Measurements from ENCODE around the gene DCDC2. TPM values are rescaled to one million over a fixed set of nuclear protein-coding genes. Genes with fewer than 3 reads are reported as not detected.
"Not testable (repeated sequence)": the region's sequence is repeated elsewhere in the genome, so short reads cannot be mapped to it uniquely, and the experiment has no call there.

Gene DCDC2
- total RNA-seq, 4 donors from 2014 or later, result not detected

GRCh38 chr6:24327756-24328155 is 30.1 kb downstream of the DCDC2 start:
- H3K9me3 ChIP-seq, result no peaks in the 10 kb centered on the region
- H3K4me1 ChIP-seq, result no peaks in the 10 kb centered on the region
- TF ChIP-seq CTCF (IDR thresholded peaks at IDR 0.05), result no peak
- no peak for TF ChIP-seq EP300 (IDR thresholded peaks at IDR 0.05)
- TF ChIP-seq POLR2A (IDR thresholded peaks at IDR 0.05), result no peak
- H3K36me3 ChIP-seq, result no peaks in the 10 kb centered on the region
- no peak overlapping the region for H3K27ac ChIP-seq
- no peak overlapping the region for H3K4me3 ChIP-seq
- WGBS, 2 donors, result 96 to 97% methylated on average over 4 of the region's 4 CpGs
- DNase-seq (ENCODE audit: low spot score in 2 of 2), result no peak
- H3K27me3 ChIP-seq, result no peaks in the 10 kb centered on the region

GRCh38 chr6:24325978-24326377 is 31.9 kb downstream of the DCDC2 start:
- no peak overlapping the region for H3K27ac ChIP-seq
- DNase-seq (ENCODE audit: low spot score in 2 of 2), result no peak
- H3K9me3 ChIP-seq, result no peaks in the 10 kb centered on the region
- no peak for TF ChIP-seq POLR2A (IDR thresholded peaks at IDR 0.05)
- TF ChIP-seq CTCF (IDR thresholded peaks at IDR 0.05), result no peak
- TF ChIP-seq EP300 (IDR thresholded peaks at IDR 0.05), result no peak
- no peak overlapping the region for H3K4me3 ChIP-seq
- no peaks in the 10 kb centered on the region for H3K36me3 ChIP-seq
- H3K27me3 ChIP-seq, result no peaks in the 10 kb centered on the region
- H3K4me1 ChIP-seq, result no peaks in the 10 kb centered on the region
- WGBS, 2 donors, result 83 to 94% methylated on average over 1 of the region's 1 CpG

GRCh38 chr6:24324617-24325016 is 33.2 kb downstream of the DCDC2 start:
- WGBS, 2 donors, result 90 to 94% methylated on average over 1 of the region's 1 CpG
- H3K4me3 ChIP-seq, result no peak overlapping the region
- no peak for DNase-seq (ENCODE audit: low spot score in 2 of 2)
- no peaks in the 10 kb centered on the region for H3K36me3 ChIP-seq
- H3K27me3 ChIP-seq, result no peaks in the 10 kb centered on the region
- no peaks in the 10 kb centered on the region for H3K4me1 ChIP-seq
- TF ChIP-seq POLR2A (IDR thresholded peaks at IDR 0.05) (no peak), EP300 (IDR thresholded peaks at IDR 0.05) (no peak), CTCF (IDR thresholded peaks at IDR 0.05) (no peak)
- no peak overlapping the region for H3K27ac ChIP-seq
- H3K9me3 ChIP-seq, result no peaks in the 10 kb centered on the region

GRCh38 chr6:24323632-24324337 is 34.1 kb downstream of the DCDC2 start:
- H3K9me3 ChIP-seq, result no peaks in the 10 kb centered on the region
- no peak for DNase-seq (ENCODE audit: low spot score in 2 of 2)
- no peaks in the 10 kb centered on the region for H3K4me1 ChIP-seq
- no peak overlapping the region for H3K4me3 ChIP-seq
- TF ChIP-seq EP300 (IDR thresholded peaks at IDR 0.05), result no peak
- no peak for TF ChIP-seq POLR2A (IDR thresholded peaks at IDR 0.05)
- no peak for TF ChIP-seq CTCF (IDR thresholded peaks at IDR 0.05)
- no peaks in the 10 kb centered on the region for H3K36me3 ChIP-seq
- no peaks in the 10 kb centered on the region for H3K27me3 ChIP-seq
- no peak overlapping the region for H3K27ac ChIP-seq
- 47 to 77% methylated on average over 1 of the region's 1 CpG for WGBS, 2 donors

DNA sequence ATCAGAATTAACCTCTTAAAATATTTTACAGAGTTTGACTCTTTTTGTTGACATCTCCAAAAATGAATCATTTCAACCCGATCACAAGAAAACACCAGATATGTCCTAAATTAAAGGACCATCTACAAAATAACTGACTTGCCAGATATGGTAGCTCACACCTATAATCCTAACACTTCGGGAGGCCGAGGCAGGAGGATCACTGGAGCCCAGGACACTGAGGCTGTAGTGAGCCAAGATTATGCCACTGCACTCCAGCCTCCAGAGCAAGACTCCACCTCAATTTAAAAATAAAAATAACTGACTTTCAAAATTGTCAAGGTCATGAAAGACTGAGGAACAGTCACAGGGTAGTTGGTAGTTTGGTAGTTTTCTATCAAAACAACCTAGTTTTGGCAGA is 34.9 kb downstream of the DCDC2 start:
- no peak overlapping the region for H3K4me3 ChIP-seq
- WGBS, 2 donors, result 96% methylated on average over 3 of the region's 3 CpGs
- no peaks in the 10 kb centered on the region for H3K36me3 ChIP-seq
- no peaks in the 10 kb centered on the region for H3K27me3 ChIP-seq
- H3K4me1 ChIP-seq, result no peaks in the 10 kb centered on the region
- H3K9me3 ChIP-seq, result no peaks in the 10 kb centered on the region
- TF ChIP-seq CTCF (IDR thresholded peaks at IDR 0.05) (no peak), EP300 (IDR thresholded peaks at IDR 0.05) (no peak), POLR2A (IDR thresholded peaks at IDR 0.05) (no peak)
- no peak for DNase-seq (ENCODE audit: low spot score in 2 of 2)
- no peak overlapping the region for H3K27ac ChIP-seq

- not testable (repeated sequence) for H3K9me3 ChIP-seq; DNase-seq (ENCODE audit: low spot score in 2 of 2); H3K4me3 ChIP-seq; H3K27me3 ChIP-seq; H3K36me3 ChIP-seq; H3K4me1 ChIP-seq; H3K27ac ChIP-seq
- WGBS, 2 donors, result 68 to 73% methylated on average over 3 of the region's 3 CpGs
Measured at GRCh38 chr6:24322446-24322845, 35.4 kb downstream of the DCDC2 start.

Measured in tibial nerve (tissue), 4 donors.